Activated CD8-positive, alpha-beta memory T cell treated with anti-CD3 and anti-CD28 coated beads for 4 hours (primary cell): Measurements from ENCODE around the gene BANK1.

Experiments
- DNase-seq, 2 donors: peaks; one replicate each; pipeline ENCODE4 v3.0.0-alpha.2; 2020; ENCODE audit warnings: low read depth in 2 of 2

BANK1 gene

GRCh38 chr4:101790521-101791181 is at the start of gene BANK1:
Gene BANK1, plus strand, starts transcription at chr4:101790730. Its CDS starts 151 bp downstream, at chr4:101790881.
- peak in 1 of 2 donors; percentile 7 for DNase-seq

GRCh38 chr4:101753721-101754120 is 36.8 kb upstream of the BANK1 start:
- no peak for DNase-seq

DNA sequence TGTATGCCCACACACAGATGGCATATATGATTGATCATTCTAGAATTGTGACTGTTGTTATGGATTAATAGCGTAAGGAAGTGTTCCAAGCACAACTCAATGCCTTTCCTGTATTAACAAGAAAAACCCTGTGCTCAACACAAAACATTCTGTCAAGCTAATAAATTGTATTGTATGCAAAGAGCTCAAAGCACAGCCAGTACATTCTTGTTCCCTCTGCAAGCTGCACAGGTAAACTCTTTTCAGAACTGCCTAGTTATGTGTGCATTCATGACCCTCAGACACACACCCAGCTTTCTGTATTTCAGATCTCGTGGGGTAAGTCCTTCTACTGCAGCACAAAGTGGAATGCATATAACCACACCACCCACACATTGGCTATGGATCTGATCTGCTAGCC is 34.3 kb upstream of the BANK1 start:
- no peak for DNase-seq

DNA sequence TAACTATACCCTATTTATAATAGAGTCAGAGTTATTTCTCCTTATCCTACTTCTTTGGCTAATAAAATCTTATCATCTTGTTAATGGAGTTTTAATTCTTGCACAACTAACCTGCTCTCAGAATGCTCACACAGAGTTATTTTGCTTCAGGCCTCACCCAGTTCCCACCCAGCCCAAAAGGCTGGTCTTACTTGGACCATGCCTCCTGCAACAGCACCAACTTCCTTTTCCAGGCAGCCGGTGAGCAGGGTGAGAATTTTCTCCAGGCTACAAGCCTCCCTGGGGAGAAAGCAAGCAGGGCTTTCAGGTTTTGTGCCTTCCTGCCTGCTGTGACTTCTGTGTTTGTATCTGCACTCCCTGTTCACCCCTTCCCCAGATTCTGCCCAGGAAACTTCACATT is 29.1 kb upstream of the BANK1 start:
- no peak for DNase-seq

DNA sequence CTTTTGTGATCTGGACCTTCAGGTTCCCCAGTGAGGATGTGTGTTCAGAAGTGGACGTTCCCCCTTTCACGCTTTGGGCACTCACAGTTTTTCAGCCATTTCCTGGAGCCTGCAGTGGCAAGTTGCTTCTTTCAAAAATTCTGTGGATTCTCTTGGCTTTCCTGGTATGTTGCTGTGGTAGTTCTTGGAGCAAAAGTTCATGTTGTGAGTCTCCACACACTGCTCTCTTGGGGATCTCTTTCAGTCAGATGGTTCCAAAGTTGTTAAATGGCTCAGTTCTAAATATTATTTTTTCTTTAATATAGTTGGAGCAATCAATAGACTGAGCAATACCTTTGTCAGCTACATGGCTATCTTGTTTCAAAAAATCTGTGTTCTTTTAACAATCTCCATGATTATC is 28.5 kb upstream of the BANK1 start:
- no peak for DNase-seq

DNA sequence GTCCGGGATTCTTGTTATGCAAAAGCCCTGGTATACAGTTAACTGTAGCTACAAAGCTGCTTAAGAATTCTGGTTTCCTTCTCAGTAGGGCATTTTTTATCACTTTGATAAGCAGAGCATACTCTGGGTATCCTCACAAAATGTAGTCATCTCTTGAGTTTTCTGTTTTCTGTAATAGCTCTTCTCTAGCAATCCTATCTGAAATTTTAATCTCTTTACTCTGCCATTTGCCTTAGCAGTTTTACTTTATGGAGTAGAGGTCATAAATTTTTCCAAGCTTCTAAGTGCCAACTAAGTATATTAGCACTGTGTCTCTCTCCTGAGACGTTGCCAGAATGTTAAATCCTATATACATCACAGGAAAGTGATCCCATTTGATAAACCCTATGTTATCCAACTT is 28.0 kb upstream of the BANK1 start:
- DNase-seq, result no peak

- no peak for DNase-seq
Observed at GRCh38 chr4:101763576-101763975, 27.0 kb upstream of the BANK1 start.

DNA sequence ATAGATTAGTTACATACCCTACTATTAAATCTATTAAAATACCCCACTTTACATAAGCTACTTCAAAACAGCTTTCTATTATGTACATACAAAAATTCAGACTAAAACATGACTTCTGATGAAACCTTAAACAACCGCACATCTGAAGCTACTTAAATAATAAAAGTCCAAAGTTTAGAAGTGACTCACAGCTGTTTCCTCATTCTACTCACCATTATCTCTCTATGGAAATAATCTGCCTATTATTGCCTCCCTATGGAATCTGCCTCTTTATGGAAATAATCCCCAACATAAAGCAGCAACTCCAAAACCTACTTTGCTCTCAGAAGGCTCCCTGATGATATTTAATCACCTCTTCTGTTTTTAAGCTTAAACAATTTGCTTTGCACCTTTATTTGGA is 15.7 kb upstream of the BANK1 start:
- no peak for DNase-seq

DNA sequence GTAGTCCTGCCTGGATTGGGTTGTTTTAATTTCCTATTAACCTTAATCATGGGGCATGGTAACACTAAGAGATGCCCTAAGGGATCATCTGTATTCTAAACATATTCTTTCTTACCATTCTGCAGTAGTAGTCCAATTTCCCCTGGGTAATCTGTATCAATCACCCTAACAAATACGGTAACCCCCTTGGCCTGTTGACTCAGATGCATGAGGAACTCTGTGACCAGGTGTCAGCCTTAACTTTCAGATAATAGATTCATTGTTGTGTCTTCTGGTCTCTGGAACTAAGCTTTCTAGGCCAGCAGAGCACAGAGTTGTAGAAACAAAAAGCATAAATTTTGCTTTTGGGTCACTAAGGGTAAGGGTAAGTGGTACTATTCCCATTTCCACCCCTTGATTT is 13.1 kb upstream of the BANK1 start:
- DNase-seq, result no peak

DNA sequence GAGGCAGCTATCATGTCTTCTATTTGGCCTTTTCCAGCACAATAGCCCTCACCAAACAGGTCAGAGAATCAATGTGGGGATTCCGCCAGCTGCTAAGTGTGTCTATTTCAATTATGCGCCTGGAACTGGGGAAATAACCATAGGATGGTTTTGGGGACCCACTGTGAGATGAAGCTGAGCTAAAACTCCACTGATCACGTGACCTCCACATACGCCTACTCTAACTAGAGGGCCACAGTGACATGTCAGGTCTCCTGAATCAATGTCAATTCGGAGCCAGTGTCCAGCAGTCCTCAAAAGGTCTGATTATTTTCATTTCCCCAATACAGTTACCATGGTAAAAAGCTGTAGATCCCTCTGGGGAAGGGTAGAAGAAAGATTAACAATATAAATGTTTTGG is 10.2 kb upstream of the BANK1 start:
- DNase-seq, result no peak

- no peak for DNase-seq
Observed at GRCh38 chr4:101782546-101782945, 8.0 kb upstream of the BANK1 start.

DNA sequence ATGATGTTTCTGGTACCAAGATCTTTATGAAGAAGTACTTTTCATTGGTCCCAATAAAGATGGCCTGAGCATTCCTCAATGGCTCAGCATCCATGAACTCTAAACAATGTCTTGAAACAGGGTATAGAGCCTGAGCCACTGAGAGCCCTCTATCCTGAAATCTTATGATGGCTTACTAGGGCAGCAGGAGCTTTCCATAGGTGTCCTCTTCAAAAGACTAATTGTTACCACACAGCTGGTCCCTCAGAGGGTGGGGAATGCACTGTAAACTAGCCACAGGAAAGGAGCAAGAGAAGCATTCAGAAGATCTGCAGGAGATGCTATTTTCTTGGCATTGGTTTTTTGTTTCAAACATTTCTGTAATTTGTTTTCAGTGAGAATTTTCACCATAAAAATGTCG is 5.6 kb upstream of the BANK1 start:
- no peak for DNase-seq

- DNase-seq, result no peak
Observed at GRCh38 chr4:101785486-101785885, 5.0 kb upstream of the BANK1 start.

GRCh38 chr4:101787701-101788316 is 2.7 kb upstream of the BANK1 start:
- DNase-seq, result no peak

DNA sequence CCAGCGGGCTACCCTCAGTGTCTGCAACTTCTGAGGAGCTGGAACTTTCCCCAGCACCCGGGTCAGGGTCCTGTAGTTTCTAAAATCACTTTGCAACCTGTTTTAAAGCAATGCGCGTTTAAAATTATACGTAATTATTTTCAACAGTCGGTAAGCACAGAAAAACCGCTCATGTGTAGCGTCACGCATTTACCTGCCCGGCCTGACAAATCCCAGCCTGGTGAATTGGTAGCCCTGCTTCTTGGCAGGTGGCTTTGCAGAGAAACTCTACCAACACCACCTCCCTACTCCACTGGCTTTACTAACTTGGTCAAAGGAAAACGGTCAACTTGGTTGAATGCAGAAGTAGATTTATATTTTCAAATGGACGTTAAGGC is 640 bp downstream of the BANK1 start:
- DNase-seq, result no peak

DNA sequence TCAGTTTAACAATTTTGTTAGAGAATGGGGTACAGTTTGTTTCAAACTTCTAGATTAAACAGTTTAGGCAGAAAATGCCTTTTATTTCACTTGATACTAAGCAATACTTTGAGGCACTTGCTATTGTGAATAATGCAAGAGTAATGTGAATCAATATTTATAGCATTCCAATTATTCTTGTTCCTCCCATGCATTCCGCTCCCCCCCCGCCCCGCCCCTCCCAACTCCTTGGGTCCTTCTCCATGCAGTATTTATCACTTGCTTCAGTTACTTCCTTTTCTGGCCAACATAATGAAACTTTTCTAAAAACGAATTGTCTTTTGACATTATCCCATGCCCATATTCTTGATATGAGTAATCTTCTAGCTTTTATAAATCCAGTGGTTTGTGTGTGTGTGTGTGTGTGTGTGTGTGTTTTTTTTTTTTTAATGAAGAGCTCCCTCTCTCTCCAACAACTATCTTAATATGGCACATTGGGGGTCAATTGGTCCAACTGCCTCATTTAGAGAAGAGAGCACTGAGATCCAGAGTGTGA is 1.6 kb downstream of the BANK1 start:
- no peak for DNase-seq

DNA sequence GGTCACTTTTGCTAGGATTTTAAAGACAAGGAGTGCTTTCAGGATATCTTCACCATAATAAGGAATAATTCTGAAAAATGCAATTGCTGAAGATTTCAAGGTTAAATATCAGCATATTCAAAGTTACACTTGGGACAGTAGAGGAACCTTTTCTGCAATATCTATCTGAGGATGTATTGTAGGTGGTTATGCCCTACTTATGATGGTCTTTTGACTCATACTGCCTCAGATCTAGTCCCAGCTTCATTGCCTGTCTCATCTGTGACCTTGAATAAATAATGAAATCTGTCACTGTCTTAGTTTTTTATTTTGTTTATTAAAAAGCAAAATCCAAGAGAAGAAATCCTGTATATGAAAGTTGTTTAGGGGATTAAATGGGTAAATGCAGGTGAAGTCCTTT is 2.9 kb downstream of the BANK1 start:
- no peak for DNase-seq

- DNase-seq, result no peak
Observed at GRCh38 chr4:101794806-101795205, 4.3 kb downstream of the BANK1 start.

DNA sequence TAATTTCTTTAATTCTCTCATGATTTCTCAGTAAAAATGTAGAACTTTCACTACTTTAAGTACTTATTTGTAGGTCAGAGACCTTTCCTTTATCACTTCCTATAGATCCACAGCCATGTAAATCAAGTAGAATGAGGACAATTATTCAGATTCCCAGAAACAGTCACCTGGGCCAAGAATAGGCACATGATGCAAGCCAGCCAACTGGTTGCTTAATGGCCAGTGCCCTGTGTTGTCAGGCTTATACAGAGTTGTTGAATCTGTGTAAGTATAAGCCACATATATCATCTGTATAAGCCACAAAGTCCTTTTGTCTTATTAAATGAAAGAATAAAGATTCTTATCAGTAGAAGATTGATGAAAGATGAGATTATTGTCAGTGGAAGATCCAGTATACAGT is 5.2 kb downstream of the BANK1 start:
- DNase-seq, result no peak

DNA sequence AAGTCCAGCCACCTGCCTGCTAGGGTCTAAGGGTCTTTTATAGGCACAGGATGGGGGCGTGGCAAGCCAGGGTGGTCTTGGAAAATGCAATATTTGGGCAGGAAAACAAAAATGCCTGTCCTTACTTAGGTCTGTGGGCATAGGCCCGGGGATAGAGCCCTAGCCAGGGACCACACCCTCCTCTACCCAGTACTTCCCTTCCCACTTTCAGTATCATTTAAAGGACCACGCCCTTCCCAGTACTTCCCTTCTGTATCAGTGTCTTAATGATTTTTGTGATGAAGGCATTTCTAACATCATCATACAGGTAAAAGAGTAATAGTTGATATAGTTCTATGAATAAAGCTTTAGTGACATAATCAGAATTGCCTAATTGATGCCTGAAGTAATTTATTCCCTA is 11.4 kb downstream of the BANK1 start:
- no peak for DNase-seq

DNA sequence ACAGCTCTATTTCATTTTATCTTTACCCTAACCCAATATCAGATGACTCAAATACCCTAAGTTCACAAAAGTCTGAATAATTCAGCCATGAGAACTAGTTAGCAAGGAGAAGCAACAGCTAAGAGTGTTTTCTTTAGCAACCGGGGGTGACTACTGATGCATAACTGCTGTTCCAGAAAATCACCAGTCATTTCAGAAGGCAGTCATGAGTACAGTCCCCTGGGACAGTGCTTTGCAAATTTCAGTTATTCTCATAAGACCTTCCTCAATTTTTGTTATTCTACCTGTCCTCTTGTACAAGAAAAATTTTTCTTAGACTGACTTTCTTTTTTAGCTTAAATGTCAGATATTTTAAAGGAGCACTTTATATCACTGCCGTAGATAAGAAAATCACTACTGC is 16.4 kb downstream of the BANK1 start:
- DNase-seq, result no peak

DNA sequence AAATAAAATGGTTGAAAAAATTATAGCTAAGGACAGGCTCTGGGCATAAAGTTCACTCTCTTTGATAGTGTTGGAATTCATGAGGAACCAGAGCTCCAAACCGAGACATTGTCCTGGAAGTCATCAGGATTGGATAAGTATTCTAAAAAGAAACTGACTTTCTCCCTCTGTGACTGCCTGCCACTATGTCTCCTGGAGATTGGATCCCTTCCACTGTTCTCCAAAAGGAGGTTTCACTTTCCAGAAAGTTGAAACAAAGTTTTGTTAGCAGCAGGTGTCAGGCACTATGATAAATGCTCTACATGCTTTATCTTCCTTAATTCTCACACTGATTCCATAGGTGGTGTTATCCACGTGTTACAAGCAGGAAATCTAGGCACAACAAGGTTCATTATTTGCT is 16.8 kb downstream of the BANK1 start:
- DNase-seq, result no peak

DNA sequence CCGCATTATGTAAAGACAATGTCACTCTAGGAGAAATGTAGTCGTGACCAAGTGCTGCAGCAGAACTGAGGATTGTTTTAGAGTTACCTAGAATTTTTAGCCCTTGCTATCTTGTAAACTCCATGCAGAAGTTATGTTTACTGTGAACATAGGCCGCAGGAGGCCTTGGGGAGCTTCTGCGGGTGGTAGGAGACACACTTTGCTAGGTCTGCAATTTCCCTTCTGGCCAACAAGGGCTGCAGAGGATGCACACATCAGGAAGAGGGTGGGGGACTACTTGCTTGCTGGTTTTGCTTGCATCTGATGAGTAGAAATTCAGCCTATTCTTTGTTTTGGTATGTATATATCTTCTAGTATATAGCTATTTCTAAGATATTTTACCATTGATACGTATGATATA is 23.1 kb downstream of the BANK1 start:
- DNase-seq, result no peak

- no peak for DNase-seq
Observed at GRCh38 chr4:101818362-101818761, 27.8 kb downstream of the BANK1 start.
